ENCODE measurements around the gene XDH.

DNA sequence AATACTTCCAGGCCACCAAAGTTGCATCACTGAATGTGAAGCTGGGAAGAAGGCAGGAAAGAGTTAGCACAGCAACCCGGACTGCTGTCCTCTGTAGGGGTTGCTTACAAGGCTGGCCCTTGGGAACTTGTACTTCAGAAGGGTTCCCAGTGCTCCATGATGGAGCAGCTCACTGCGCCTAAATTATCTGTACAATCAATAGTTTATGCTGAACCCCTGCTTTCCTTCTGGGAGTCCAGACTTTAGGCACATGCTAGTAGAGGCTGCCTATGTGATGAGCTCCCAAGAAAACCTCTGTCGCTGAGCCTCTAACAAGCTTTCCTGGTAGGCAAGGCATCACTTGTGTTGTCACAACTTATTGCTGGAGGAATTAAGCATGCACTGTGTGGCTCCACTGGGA lies 34.3 kb downstream of the XDH start:
- TF ChIP-seq, protein P1, sequence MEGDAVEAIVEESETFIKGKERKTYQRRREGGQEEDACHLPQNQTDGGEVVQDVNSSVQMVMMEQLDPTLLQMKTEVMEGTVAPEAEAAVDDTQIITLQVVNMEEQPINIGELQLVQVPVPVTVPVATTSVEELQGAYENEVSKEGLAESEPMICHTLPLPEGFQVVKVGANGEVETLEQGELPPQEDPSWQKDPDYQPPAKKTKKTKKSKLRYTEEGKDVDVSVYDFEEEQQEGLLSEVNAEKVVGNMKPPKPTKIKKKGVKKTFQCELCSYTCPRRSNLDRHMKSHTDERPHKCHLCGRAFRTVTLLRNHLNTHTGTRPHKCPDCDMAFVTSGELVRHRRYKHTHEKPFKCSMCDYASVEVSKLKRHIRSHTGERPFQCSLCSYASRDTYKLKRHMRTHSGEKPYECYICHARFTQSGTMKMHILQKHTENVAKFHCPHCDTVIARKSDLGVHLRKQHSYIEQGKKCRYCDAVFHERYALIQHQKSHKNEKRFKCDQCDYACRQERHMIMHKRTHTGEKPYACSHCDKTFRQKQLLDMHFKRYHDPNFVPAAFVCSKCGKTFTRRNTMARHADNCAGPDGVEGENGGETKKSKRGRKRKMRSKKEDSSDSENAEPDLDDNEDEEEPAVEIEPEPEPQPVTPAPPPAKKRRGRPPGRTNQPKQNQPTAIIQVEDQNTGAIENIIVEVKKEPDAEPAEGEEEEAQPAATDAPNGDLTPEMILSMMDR (IDR thresholded peaks at IDR 0.05; ENCODE audit: low read depth, low read length, poor library complexity, severe bottlenecking): no peak
- TF ChIP-seq EZH2phosphoT487 (IDR thresholded peaks at IDR 0.05; ENCODE audit: borderline replicate concordance, low read length): no peak

Measured in DOHH2 (cell line).